HG02642 (cell line): ENCODE results near the gene ANKRD6.

ENCODE experiments used
- ATAC-seq: cut with Tn5 transposase; IDR thresholded peaks from one replicate; pipeline ENCODE4 v1.9.1; 2021; ENCODE audit warnings: mild to moderate bottlenecking; ENCODE audit not compliant: unreplicated experiment, poor library complexity

The ANKRD6 gene

GRCh38 chr6:89464295-89464694 lies 31.3 kb downstream of the ANKRD6 start:
- no peak for ATAC-seq

GRCh38 chr6:89467437-89467836 lies 34.5 kb downstream of the ANKRD6 start:
- no peak for ATAC-seq

- no peak for ATAC-seq
Measured at GRCh38 chr6:89468998-89469397, 36.0 kb downstream of the ANKRD6 start.

- no peak for ATAC-seq
Measured at GRCh38 chr6:89471287-89471867, 38.4 kb downstream of the ANKRD6 start.

GRCh38 chr6:89475101-89475500 lies 42.1 kb downstream of the ANKRD6 start:
- no peak for ATAC-seq

GRCh38 chr6:89475634-89476033 lies 42.7 kb downstream of the ANKRD6 start:
- ATAC-seq = no peak

- ATAC-seq = no peak
Measured at GRCh38 chr6:89479897-89480296, 46.9 kb downstream of the ANKRD6 start.

GRCh38 chr6:89481695-89482094 lies 48.7 kb downstream of the ANKRD6 start:
- no peak for ATAC-seq

GRCh38 chr6:89482126-89482525 lies 49.2 kb downstream of the ANKRD6 start:
- no peak for ATAC-seq

GRCh38 chr6:89483111-89483720 lies 50.3 kb downstream of the ANKRD6 start:
- ATAC-seq = no peak

GRCh38 chr6:89485320-89485719 lies 52.4 kb downstream of the ANKRD6 start:
- no peak for ATAC-seq

GRCh38 chr6:89487864-89488263 lies 54.9 kb downstream of the ANKRD6 start:
- ATAC-seq = no peak

GRCh38 chr6:89488438-89488837 lies 55.5 kb downstream of the ANKRD6 start:
- no peak for ATAC-seq

GRCh38 chr6:89489078-89489477 lies 56.1 kb downstream of the ANKRD6 start:
- ATAC-seq = no peak

- no peak for ATAC-seq
Measured at GRCh38 chr6:89492025-89492640, 59.2 kb downstream of the ANKRD6 start.

- ATAC-seq = peak; percentile 47
Measured at GRCh38 chr6:89494131-89494793, 61.3 kb downstream of the ANKRD6 start.

- no peak for ATAC-seq
Measured at GRCh38 chr6:89495961-89496535, 63.1 kb downstream of the ANKRD6 start.

GRCh38 chr6:89500611-89501010 lies 67.7 kb downstream of the ANKRD6 start:
- ATAC-seq = no peak

GRCh38 chr6:89501222-89501621 lies 68.3 kb downstream of the ANKRD6 start:
- no peak for ATAC-seq

- ATAC-seq = no peak
Measured at GRCh38 chr6:89501753-89502152, 68.8 kb downstream of the ANKRD6 start.

GRCh38 chr6:89503641-89504040 lies 70.7 kb downstream of the ANKRD6 start:
- ATAC-seq = no peak
